Large intestine (tissue), 12 donors: ENCODE data around the gene GPR153. TPM values are rescaled to one million over a fixed set of nuclear protein-coding genes. Genes with fewer than 3 reads are reported as not detected.
"Not testable (repeated sequence)": the region's sequence is repeated elsewhere in the genome, so short reads cannot be mapped to it uniquely, and the experiment has no call there.

Source experiments
- DNase-seq, 2 donors: peaks; one replicate each; pipeline versions ENCODE4 v3.0.0 to v3.0.0-alpha.2; 2013
- H3K27ac ChIP-seq: one replicate; pipeline ENCODE4 v1.5.1; 2013; ENCODE audit warnings: low read length
- H3K27me3 ChIP-seq: 2 replicates; pipeline ENCODE4 v1.6.1; 2013; ENCODE audit warnings: low read length; ENCODE audit not compliant: control insufficient read depth, insufficient read depth
- H3K36me3 ChIP-seq: 2 replicates; pipeline ENCODE4 v1.6.1; 2013; ENCODE audit warnings: low read length; ENCODE audit not compliant: control insufficient read depth, insufficient read depth
- H3K4me1 ChIP-seq: one replicate; pipeline ENCODE4 v1.6.1; 2013; ENCODE audit warnings: low read length; ENCODE audit not compliant: control insufficient read depth, insufficient read depth
- H3K4me3 ChIP-seq: one replicate; pipeline ENCODE4 v1.5.1; 2013; ENCODE audit warnings: low read length
- H3K9me3 ChIP-seq: one replicate; pipeline ENCODE4 v1.6.1; 2013; ENCODE audit warnings: mild to moderate bottlenecking, low read depth, low read length, moderate library complexity; ENCODE audit not compliant: control insufficient read depth
- WGBS: methylation state at CpG from one replicate; pipeline ENCODE4 v1.1.5; 2013; ENCODE audit warnings: low lambda C conversion rate; ENCODE audit not compliant: insufficient coverage; 5-methylcytosine and 5-hydroxymethylcytosine counted together
- long read RNA-seq, 11 donors: transcript quantifications; one replicate each; lab custom pipeline, GENCODE V29; 2026
- polyA plus RNA-seq: library from polyadenylated mRNA; unstranded; fragments of 120-200 nt; gene quantifications from one replicate; pipeline ENCODE4 v1.2.1, GENCODE V29; 2013

Gene GPR153
- 19.0 TPM for polyA plus RNA-seq
- long read RNA-seq, donor 1, full-length matches to known transcripts = 2 of 2 reads
- long read RNA-seq, donor 1, partial matches to known transcripts = 0 of 2 reads
- long read RNA-seq, donor 1, other reads (novel, unspliced or antisense) = 0 of 2 reads
- long read RNA-seq, donor 2, full-length matches to known transcripts = 5 of 5 reads
- long read RNA-seq, donor 2, partial matches to known transcripts = 0 of 5 reads
- long read RNA-seq, donor 2, other reads (novel, unspliced or antisense) = 0 of 5 reads
- long read RNA-seq, donor 3 = 0 reads
- long read RNA-seq, donor 4 = 0 reads
- long read RNA-seq, donor 5, full-length matches to known transcripts = 4 of 4 reads
- long read RNA-seq, donor 5, partial matches to known transcripts = 0 of 4 reads
- long read RNA-seq, donor 5, other reads (novel, unspliced or antisense) = 0 of 4 reads
- long read RNA-seq, donor 6, full-length matches to known transcripts = 1 of 1 reads
- long read RNA-seq, donor 6, partial matches to known transcripts = 0 of 1 reads
- long read RNA-seq, donor 6, other reads (novel, unspliced or antisense) = 0 of 1 reads
- long read RNA-seq, donor 7, full-length matches to known transcripts = 3 of 3 reads
- long read RNA-seq, donor 7, partial matches to known transcripts = 0 of 3 reads
- long read RNA-seq, donor 7, other reads (novel, unspliced or antisense) = 0 of 3 reads
- long read RNA-seq, donor 8, full-length matches to known transcripts = 3 of 3 reads
- long read RNA-seq, donor 8, partial matches to known transcripts = 0 of 3 reads
- long read RNA-seq, donor 8, other reads (novel, unspliced or antisense) = 0 of 3 reads
- long read RNA-seq, donor 9 = 0 reads
- long read RNA-seq, donor 10, full-length matches to known transcripts = 2 of 2 reads
- long read RNA-seq, donor 10, partial matches to known transcripts = 0 of 2 reads
- long read RNA-seq, donor 10, other reads (novel, unspliced or antisense) = 0 of 2 reads
- long read RNA-seq, donor 11, full-length matches to known transcripts = 5 of 5 reads
- long read RNA-seq, donor 11, partial matches to known transcripts = 0 of 5 reads
- long read RNA-seq, donor 11, other reads (novel, unspliced or antisense) = 0 of 5 reads

GRCh38 chr1:6260961-6261614, at the start of gene GPR153:
TSS of gene GPR153 (minus strand) at chr1:6261098. CDS start at chr1:6254905, 6,193 bp downstream.
- peak; percentile 52 to 76 for DNase-seq
- peak within 1 kb of the TSS; percentile 65 for H3K27ac ChIP-seq
- no CpG with 5 or more reads among the region's 78 CpGs for WGBS
- H3K27me3 ChIP-seq = no peaks in the 10 kb centered on the region
- peaks cover 3% of the 10 kb centered on the region for H3K36me3 ChIP-seq
- peaks cover 41% of the 10 kb centered on the region for H3K4me1 ChIP-seq
- H3K4me3 ChIP-seq = peak within 1 kb of the TSS; percentile 66
- no peaks in the 10 kb centered on the region for H3K9me3 ChIP-seq

GRCh38 chr1:6310116-6310848, 49.4 kb upstream of the GPR153 start:
- DNase-seq = no peak
- no CpG with 5 or more reads among the region's 9 CpGs for WGBS
- Histone ChIP-seq H3K27me3 (no peaks in the 10 kb centered on the region), H3K36me3 (no peaks in the 10 kb centered on the region), H3K27ac (no peak overlapping the region), H3K9me3 (peaks cover 4% of the 10 kb centered on the region), H3K4me3 (no peak overlapping the region), H3K4me1 (no peaks in the 10 kb centered on the region)

GRCh38 chr1:6309564-6309963, 48.7 kb upstream of the GPR153 start:
- Histone ChIP-seq H3K27ac (no peak overlapping the region), H3K4me3 (no peak overlapping the region), H3K9me3 (peaks cover 4% of the 10 kb centered on the region), H3K4me1 (no peaks in the 10 kb centered on the region), H3K36me3 (no peaks in the 10 kb centered on the region), H3K27me3 (no peaks in the 10 kb centered on the region)
- no peak for DNase-seq
- 100% methylated on average over 1 of the region's 7 CpGs for WGBS

- Histone ChIP-seq H3K36me3 (no peaks in the 10 kb centered on the region), H3K4me1 (no peaks in the 10 kb centered on the region), H3K27ac (no peak overlapping the region), H3K27me3 (no peaks in the 10 kb centered on the region), H3K9me3 (peaks cover 4% of the 10 kb centered on the region), H3K4me3 (no peak overlapping the region)
- DNase-seq = no peak
- WGBS = 92% methylated on average over 4 of the region's 13 CpGs
These were observed 47.6 kb upstream of the GPR153 start for GRCh38 chr1:6308449-6308848.

GRCh38 chr1:6307682-6308081, 46.8 kb upstream of the GPR153 start:
- not testable (repeated sequence) for H3K4me1 ChIP-seq, H3K9me3 ChIP-seq, H3K27ac ChIP-seq, H3K27me3 ChIP-seq, H3K36me3 ChIP-seq, DNase-seq, H3K4me3 ChIP-seq
- WGBS = no CpG with 5 or more reads among the region's 7 CpGs

GRCh38 chr1:6307099-6307498, 46.2 kb upstream of the GPR153 start:
- Histone ChIP-seq H3K4me1 (no peaks in the 10 kb centered on the region), H3K27me3 (no peaks in the 10 kb centered on the region), H3K9me3 (peaks cover 4% of the 10 kb centered on the region), H3K36me3 (no peaks in the 10 kb centered on the region), H3K27ac (no peak overlapping the region), H3K4me3 (no peak overlapping the region)
- DNase-seq = no peak
- 80% methylated on average over 1 of the region's 15 CpGs for WGBS

- 92% methylated on average over 2 of the region's 15 CpGs for WGBS
- no peaks in the 10 kb centered on the region for H3K36me3 ChIP-seq
- no peak for DNase-seq
- no peaks in the 10 kb centered on the region for H3K4me1 ChIP-seq
- H3K27ac ChIP-seq = no peak overlapping the region
- no peaks in the 10 kb centered on the region for H3K27me3 ChIP-seq
- peaks cover 4% of the 10 kb centered on the region for H3K9me3 ChIP-seq
- no peak overlapping the region for H3K4me3 ChIP-seq
These were observed 42.6 kb upstream of the GPR153 start for GRCh38 chr1:6303397-6304012.

GRCh38 chr1:6302568-6302967, 41.7 kb upstream of the GPR153 start:
- Histone ChIP-seq H3K27ac (no peak overlapping the region), H3K36me3 (no peaks in the 10 kb centered on the region), H3K9me3 (peaks cover 4% of the 10 kb centered on the region), H3K4me3 (no peak overlapping the region), H3K4me1 (no peaks in the 10 kb centered on the region), H3K27me3 (no peaks in the 10 kb centered on the region)
- no peak for DNase-seq
- WGBS = no CpG with 5 or more reads among the region's 7 CpGs

GRCh38 chr1:6301526-6301925, 40.6 kb upstream of the GPR153 start:
- WGBS = 60% methylated on average over 2 of the region's 8 CpGs
- Histone ChIP-seq H3K27ac (no peak overlapping the region), H3K27me3 (no peaks in the 10 kb centered on the region), H3K36me3 (no peaks in the 10 kb centered on the region), H3K4me3 (no peak overlapping the region), H3K9me3 (peaks cover 4% of the 10 kb centered on the region), H3K4me1 (no peaks in the 10 kb centered on the region)
- no peak for DNase-seq
